AG09309 (cell line): ENCODE measurements around the gene GRID1.
"Not testable (repeated sequence)": the region's sequence is repeated elsewhere in the genome, so short reads cannot be mapped to it uniquely, and the experiment has no call there.

Experiments
- DNase-seq: peaks from one replicate; pipeline ENCODE4 v3.0.0-alpha.2; 2010; ENCODE audit warnings: low read depth
- H3K4me3 ChIP-seq: 2 replicates; pipeline ENCODE4 v1.5.1; 2011; ENCODE audit warnings: mild to moderate bottlenecking, low read depth, low read length, moderate library complexity; ENCODE audit not compliant: control insufficient read depth
- TF ChIP-seq, protein P1 (sequence below): IDR thresholded peaks from 2 replicates; pipeline ENCODE4 v1.5.1; 2011; ENCODE audit warnings: mild to moderate bottlenecking, low read depth, low read length, inconsistent platforms; ENCODE audit not compliant: insufficient read depth, control insufficient read depth; ENCODE audit errors: missing control alignments

The GRID1 gene

GRCh38 chr10:85849315-85849714 is 517.3 kb downstream of the GRID1 start:
- DNase-seq: no peak
- TF ChIP-seq, protein P1, sequence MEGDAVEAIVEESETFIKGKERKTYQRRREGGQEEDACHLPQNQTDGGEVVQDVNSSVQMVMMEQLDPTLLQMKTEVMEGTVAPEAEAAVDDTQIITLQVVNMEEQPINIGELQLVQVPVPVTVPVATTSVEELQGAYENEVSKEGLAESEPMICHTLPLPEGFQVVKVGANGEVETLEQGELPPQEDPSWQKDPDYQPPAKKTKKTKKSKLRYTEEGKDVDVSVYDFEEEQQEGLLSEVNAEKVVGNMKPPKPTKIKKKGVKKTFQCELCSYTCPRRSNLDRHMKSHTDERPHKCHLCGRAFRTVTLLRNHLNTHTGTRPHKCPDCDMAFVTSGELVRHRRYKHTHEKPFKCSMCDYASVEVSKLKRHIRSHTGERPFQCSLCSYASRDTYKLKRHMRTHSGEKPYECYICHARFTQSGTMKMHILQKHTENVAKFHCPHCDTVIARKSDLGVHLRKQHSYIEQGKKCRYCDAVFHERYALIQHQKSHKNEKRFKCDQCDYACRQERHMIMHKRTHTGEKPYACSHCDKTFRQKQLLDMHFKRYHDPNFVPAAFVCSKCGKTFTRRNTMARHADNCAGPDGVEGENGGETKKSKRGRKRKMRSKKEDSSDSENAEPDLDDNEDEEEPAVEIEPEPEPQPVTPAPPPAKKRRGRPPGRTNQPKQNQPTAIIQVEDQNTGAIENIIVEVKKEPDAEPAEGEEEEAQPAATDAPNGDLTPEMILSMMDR: no peak
- no peak overlapping the region for H3K4me3 ChIP-seq

- DNase-seq: no peak
- H3K4me3 ChIP-seq: no peak overlapping the region
- TF ChIP-seq, protein P1: no peak
Measured at GRCh38 chr10:85848756-85849155, 517.8 kb downstream of the GRID1 start.

DNA sequence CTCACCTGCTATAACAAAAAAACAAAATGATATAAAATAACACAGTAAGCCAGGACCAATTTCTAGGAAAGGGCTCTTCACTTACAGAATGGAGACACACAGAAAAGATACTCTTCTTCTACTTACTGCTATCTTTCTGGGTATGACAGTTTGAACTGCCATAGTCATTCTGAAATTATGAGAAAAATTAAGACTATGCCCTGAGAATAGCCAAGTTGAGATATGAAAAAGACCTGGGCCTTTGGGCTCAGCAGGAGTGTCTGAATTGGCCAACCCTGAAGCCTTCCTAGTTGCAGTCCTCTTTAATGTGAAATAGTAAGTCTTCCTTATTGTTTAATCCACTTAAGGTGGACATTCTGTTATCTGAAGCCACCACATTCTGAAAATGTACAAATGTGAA is 519.5 kb downstream of the GRID1 start:
- DNase-seq: no peak
- H3K4me3 ChIP-seq: no peak overlapping the region
- TF ChIP-seq, protein P1: no peak

- not testable (repeated sequence) for H3K4me3 ChIP-seq, DNase-seq
Measured at GRCh38 chr10:85838660-85839059, 527.9 kb downstream of the GRID1 start.

- TF ChIP-seq, protein P1: no peak
- no peak overlapping the region for H3K4me3 ChIP-seq
- DNase-seq: no peak
Measured at GRCh38 chr10:85832988-85833387, 533.6 kb downstream of the GRID1 start.

- no peak overlapping the region for H3K4me3 ChIP-seq
- TF ChIP-seq, protein P1: no peak
- no peak for DNase-seq
Measured at GRCh38 chr10:85831422-85831821, 535.2 kb downstream of the GRID1 start.

DNA sequence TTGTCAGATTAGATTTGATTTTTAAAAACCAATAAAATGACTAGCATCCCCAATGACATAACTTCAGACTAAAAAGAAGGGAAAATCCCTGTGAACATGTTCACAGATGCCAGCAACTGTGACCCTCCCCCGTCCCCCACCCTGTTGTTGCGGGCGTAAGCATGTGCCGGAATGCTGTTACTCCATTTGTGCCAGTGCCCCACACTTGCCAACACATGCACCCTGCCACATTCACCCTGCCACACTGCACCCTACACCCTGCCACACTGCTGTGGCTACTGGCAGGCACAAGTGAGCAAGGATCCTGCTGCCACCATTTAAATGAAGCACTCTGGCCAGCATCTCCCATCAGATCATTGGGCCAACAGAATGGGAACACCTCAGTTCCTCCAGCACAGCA is 540.2 kb downstream of the GRID1 start:
- TF ChIP-seq, protein P1: no peak
- no peak for DNase-seq
- no peak overlapping the region for H3K4me3 ChIP-seq
